GM12892 (cell line): Measurements from ENCODE around the gene MRPL45.

Experiments
- POLR2A ChIP-seq: IDR thresholded peaks from 2 replicates; pipeline ENCODE4 v1.6.1; 2011; ENCODE audit warnings: low read depth, low read length, control low read depth
- POLR2AphosphoS5 ChIP-seq: IDR thresholded peaks from 2 replicates; pipeline ENCODE4 v1.6.1; 2011; ENCODE audit warnings: low read depth, low read length, control low read depth
- TAF1 ChIP-seq: IDR thresholded peaks from 2 replicates; pipeline ENCODE4 v1.6.1; 2011; ENCODE audit warnings: low read depth, mild to moderate bottlenecking, control low read depth, low read length, borderline replicate concordance

DNA sequence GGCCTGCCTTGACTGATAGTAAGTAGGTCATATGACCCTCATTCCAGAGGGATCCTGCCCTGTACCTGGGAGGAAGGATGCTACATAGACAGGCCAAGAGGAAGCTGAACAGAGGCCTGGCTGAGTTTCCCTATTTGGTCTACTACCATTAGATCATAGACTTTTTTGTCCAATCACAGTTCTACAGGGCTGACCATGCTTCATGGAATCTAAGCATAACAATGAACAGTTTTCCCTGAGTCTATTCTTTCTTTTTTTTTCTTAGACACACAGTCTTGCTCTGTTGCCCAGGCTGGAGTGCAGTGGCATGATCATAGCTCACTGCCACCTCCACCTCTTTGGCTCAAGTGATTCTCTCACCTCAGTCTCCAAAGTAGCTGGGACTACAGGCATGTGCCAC lies 42.9 kb downstream of the MRPL45 start:
- no peak for TF ChIP-seq POLR2A
- TF ChIP-seq POLR2AphosphoS5, result no peak
- TF ChIP-seq TAF1, result no peak
